ENCODE measurements around the gene SERPINE2.

The SERPINE2 gene

DNA sequence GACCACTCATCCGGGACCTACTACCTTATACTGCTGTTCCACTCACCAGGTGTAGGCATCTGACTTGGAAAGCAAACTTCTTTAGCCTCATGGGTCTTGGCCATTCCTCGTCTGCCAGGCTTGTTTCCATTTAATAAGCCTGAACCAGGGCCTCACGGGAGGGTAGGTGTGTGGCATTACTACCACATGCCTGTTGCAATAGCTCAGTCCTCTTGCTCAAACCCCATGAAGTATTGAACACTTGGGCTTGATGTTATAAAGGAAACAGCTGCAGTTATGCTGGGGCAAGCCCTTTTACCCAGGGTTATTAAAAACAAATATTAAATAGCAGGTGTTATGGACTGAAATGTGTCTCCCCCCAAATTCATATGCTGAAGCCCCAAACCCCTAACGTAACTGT lies 60.6 kb downstream of the SERPINE2 start:
- no peak for DNase-seq (ENCODE audit: low read depth in 1 of 2, low spot score in 1 of 2)

DNA sequence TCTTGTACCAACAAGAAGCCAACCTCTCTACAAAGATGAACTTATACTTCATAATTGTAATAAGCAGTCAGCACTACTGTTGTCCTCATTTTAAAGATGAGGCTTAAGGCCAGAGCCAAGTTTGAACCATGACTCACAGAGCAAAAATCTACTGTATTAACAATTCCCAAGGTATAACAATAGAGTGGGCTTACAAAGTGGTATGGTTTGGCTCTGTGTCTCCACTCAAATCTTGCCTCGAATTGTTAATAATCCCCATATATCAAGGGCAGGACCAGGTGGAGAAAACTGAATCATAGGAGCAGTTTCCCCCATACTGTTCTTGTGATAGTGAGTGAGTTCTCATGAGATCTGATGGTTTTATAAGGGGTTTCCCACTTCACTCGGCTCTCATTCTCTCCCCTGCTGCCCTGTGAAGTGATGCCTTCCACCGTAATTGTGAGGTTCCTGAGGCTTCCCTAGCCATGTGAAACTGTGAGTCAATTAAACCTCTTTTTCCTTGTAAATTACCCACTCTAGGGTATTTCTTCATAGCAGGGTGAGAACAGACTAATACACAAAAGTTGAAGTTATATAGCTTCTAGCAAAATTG lies 62.4 kb downstream of the SERPINE2 start:
- DNase-seq (ENCODE audit: low read depth in 1 of 2, low spot score in 1 of 2): no peak

- DNase-seq (ENCODE audit: low read depth in 1 of 2, low spot score in 1 of 2): no peak
Measured at GRCh38 chr2:223973606-223974005, 65.5 kb downstream of the SERPINE2 start.

GRCh38 chr2:223972656-223973102 lies 66.4 kb downstream of the SERPINE2 start:
- no peak for DNase-seq (ENCODE audit: low read depth in 1 of 2, low spot score in 1 of 2)

- DNase-seq (ENCODE audit: low read depth in 1 of 2, low spot score in 1 of 2): no peak
Measured at GRCh38 chr2:223971731-223972130, 67.4 kb downstream of the SERPINE2 start.

- peak in 1 of 2 donors; percentile 15 for DNase-seq (ENCODE audit: low read depth in 1 of 2, low spot score in 1 of 2)
Measured at GRCh38 chr2:223970343-223971128, 68.5 kb downstream of the SERPINE2 start.

DNA sequence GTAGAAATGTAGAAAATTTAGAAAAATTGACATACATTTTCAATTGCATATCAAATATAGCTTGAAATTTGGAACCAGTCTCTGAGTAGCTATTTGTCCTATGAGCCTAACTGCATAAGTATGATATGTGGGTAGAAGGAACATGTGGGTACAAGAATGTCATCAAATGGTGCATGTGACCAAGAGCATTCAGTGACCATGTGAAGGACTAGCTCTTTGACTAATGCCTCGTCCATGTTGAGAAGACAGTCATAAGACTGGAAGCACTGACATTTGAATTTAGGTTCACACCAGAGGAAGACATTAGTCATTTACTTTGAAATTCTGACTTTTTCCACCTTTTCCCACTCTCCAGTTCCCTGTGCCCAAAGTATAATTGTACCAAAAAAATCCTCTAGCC lies 69.2 kb downstream of the SERPINE2 start:
- DNase-seq (ENCODE audit: low read depth in 1 of 2, low spot score in 1 of 2): no peak

GRCh38 chr2:223969315-223969714 lies 69.8 kb downstream of the SERPINE2 start:
- DNase-seq (ENCODE audit: low read depth in 1 of 2, low spot score in 1 of 2): no peak

- DNase-seq (ENCODE audit: low read depth in 1 of 2, low spot score in 1 of 2): no peak
Measured at GRCh38 chr2:223967981-223968380, 71.1 kb downstream of the SERPINE2 start.

DNA sequence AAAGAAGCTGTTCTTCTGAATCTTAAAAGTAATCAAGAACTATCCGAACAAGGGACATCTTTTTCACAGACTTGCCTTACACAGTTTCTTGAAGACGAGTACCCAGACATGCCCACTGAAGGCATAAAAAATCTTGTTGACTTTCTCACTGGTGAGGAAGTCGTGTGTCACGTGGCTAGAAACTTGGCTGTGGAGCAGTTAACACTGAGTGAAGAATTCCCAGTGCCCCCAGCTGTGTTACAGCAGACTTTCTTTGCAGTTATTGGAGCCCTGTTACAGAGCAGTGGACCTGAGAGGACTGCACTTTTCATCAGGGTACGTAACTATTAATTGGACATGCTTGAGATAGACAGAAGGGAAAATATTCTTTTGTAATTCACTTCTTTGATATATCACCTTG lies 79.4 kb downstream of the SERPINE2 start:
- DNase-seq (ENCODE audit: low read depth in 1 of 2, low spot score in 1 of 2): no peak

DNA sequence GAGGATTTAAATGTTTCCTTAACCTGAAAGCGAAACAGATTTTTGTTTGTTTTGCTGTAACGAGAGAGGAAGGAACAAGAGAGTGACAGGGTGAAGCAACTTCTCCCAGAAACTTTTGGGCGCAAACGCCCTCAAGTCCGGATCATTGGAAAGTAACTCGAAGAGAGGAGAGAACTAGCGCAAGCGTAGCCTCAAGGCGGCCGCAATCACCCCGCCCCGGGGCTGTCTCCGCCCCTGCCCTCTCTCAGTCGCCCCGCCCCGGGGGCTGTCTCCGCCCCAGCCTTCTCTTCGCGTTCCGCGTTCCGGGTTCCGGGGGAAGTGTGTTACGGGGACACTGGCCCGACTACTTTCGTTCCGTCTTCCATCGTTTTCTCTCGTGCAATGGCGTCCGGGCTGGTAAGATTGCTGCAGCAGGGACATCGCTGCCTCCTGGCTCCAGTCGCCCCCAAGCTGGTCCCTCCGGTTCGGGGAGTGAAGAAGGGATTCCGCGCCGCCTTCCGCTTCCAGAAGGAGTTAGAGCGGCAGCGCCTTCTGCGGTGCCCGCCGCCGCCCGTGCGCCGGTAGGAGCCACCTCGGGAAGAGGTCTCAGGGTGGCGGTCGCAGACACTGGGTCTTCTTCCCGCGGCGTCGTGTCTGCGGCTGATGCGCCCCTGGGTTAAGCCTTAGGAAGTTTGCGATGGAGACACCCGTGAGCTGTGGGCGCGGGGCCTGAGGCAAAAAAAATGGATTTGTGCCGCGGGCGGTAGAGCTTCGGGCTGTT lies 81.8 kb downstream of the SERPINE2 start, which contains the start of gene MRPL44:
Gene MRPL44 (plus strand): TSS at position 372 of the 760 bp plus-strand sequence. CDS start 10 bp downstream, at position 382.
- DNase-seq (ENCODE audit: low read depth in 1 of 2, low spot score in 1 of 2): peak; percentile 96 to 97

DNA sequence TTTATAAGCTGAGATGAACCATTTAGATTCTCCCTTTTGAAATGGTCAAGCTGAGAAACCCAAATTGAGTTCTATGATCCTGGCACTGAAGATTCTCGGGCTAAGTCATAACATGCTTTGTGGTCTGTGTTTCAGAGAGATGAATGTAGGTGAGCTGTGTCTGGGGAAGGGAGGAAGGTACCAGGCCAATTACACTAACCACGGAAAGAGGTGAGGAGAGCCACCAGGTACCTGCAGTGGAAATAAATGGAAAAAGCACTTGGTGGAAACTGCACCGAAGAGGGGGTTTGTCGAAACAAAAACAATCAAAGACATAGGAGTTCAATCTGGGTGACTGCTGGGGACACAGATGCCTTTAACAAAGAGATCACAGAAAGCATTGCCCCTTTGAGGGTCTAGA lies 82.8 kb downstream of the SERPINE2 start:
- DNase-seq (ENCODE audit: low read depth in 1 of 2, low spot score in 1 of 2): no peak

- DNase-seq (ENCODE audit: low read depth in 1 of 2, low spot score in 1 of 2): no peak
Measured at GRCh38 chr2:223954401-223954800, 84.7 kb downstream of the SERPINE2 start.

DNA sequence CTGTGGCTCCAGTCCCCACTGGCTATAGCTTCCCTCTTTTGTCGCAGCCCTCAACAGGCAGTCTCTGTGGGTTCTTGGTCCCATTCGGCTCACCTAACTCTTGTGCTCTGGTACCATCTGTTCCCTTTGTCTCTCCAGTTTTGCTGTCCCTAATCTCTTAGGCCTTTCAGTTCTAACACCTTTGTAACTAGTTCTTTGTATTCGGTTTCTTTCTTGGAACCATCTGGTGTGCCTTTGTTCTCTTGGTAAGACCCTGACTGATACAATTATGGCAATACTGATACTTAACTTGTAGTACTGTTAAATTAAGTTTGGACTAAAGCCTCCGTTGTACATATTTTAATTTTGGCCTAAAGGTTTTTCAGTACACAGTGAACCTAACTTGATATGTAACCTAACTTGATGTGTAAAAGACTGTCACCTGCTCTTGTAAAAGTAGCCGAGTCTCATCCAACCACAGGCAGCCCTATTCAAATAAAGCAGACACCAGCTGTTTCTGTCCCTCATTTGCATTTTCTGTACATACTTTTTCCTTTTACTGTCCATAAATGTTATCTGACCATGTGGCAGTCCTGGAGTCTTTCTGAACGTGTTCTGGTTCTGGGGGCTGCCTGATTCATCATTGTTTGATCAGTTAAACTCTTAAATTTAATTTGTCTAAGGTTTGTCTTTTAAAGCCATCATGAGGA lies 86.7 kb downstream of the SERPINE2 start:
- DNase-seq (ENCODE audit: low read depth in 1 of 2, low spot score in 1 of 2): no peak

GRCh38 chr2:223950448-223951347 lies 88.4 kb downstream of the SERPINE2 start:
- no peak for DNase-seq (ENCODE audit: low read depth in 1 of 2, low spot score in 1 of 2)

- no peak for DNase-seq (ENCODE audit: low read depth in 1 of 2, low spot score in 1 of 2)
Measured at GRCh38 chr2:223949241-223949840, 89.7 kb downstream of the SERPINE2 start.

DNA sequence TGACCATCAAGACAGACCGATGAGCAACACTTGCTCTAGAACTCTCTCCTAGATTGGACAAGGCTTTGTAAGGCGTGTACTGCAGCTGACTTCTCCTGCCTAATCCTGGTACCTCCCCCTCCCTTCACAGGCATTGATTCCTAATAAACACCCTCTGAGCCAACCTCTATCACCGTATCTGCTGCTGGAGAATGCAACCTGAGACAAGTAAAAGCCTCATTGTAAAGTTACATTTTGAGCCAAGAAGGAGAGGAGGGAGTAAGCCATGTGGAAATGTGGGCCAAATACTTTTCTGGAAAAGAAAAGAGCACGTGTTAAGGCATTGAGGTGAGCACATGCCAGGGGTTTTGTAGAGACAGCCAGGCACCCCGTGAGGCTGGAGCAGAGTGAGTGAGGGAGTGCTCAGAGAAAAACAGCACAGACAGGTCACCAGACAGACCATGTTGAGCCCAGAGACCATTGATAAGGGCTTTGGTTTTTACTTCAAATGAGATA lies 91.3 kb downstream of the SERPINE2 start:
- DNase-seq (ENCODE audit: low read depth in 1 of 2, low spot score in 1 of 2): no peak

GRCh38 chr2:223945755-223946154 lies 93.3 kb downstream of the SERPINE2 start:
- DNase-seq (ENCODE audit: low read depth in 1 of 2, low spot score in 1 of 2): no peak

DNA sequence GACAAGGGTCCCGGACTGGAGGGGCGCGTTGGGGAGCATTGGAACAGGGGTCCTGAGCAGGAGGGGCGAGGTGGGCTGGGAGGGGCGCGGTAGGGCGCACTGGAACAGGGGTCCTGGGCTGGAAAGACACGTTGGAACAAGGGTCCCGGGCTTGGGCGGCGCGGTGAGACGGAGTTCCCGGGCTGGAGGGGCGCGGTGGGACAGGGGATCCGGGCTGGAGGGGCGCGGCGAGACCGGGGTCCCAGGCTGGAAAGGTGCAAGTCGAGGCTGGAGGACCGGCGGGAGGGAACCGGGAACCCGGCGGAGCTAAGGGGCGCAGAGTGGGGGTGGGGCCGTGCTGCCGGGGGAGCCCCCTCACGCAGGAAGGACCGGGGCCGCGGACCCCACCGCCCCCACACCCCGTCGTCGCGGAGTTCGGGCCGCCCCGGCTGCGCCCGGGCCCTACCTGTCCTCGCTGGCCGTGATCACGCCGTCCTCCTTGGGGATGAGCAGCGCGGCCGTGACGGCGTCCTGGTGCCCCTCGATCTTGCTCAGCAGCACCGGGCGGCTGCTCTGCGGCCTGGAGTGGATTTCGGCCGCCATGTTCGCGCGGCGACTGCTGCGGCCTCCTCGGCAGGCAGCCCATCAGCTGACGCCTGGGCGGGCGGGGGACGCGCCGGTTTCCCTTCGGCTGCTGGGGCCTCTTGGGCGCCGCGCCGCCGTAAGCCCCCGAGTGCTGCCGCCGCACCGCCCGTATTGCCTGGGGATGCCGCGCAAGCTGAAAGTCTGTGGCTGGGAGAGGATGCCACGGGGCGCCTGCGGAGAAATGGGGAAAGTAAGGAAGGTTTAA lies 94.2 kb downstream of the SERPINE2 start, which contains the start of gene WDFY1:
Gene WDFY1 (minus strand): TSS at position 633 of the 829 bp plus-strand sequence. CDS start 51 bp downstream, at position 582.
- DNase-seq (ENCODE audit: low read depth in 1 of 2, low spot score in 1 of 2): peak; percentile 57 to 71

All from activated T-helper 1 cell treated with anti-CD3 and anti-CD28 coated beads, Interleukin-2, amount 50 U/mL, for 16 hours (primary cell).